GM18508 (cell line): ENCODE data around the gene LTN1.
"Not testable (repeated sequence)": the region's sequence is repeated elsewhere in the genome, so short reads cannot be mapped to it uniquely, and the experiment has no call there.

Experiments used
- ATAC-seq: cut with Tn5 transposase; IDR thresholded peaks from one replicate; pipeline ENCODE4 v1.9.1; 2021; ENCODE audit warnings: moderate number of reproducible peaks; ENCODE audit not compliant: insufficient read depth, unreplicated experiment

Gene LTN1

GRCh38 chr21:28931708-28932372 lies 60.8 kb downstream of the LTN1 start:
- ATAC-seq, result not testable (repeated sequence)

- ATAC-seq, result no peak
These were observed 63.9 kb downstream of the LTN1 start for GRCh38 chr21:28928578-28929420.

GRCh38 chr21:28927130-28927529 lies 65.5 kb downstream of the LTN1 start:
- no peak for ATAC-seq

- ATAC-seq, result no peak
These were observed 69.2 kb downstream of the LTN1 start for GRCh38 chr21:28923439-28923975.

- no peak for ATAC-seq
These were observed 70.3 kb downstream of the LTN1 start for GRCh38 chr21:28922368-28922767.

- no peak for ATAC-seq
These were observed 76.4 kb downstream of the LTN1 start for GRCh38 chr21:28916150-28916893.

- no peak for ATAC-seq
These were observed 79.6 kb downstream of the LTN1 start for GRCh38 chr21:28913071-28913470.

GRCh38 chr21:28910280-28910887 lies 82.3 kb downstream of the LTN1 start:
- ATAC-seq, result no peak

GRCh38 chr21:28908351-28908750 lies 84.3 kb downstream of the LTN1 start:
- ATAC-seq, result no peak

GRCh38 chr21:28906841-28907240 lies 85.8 kb downstream of the LTN1 start:
- ATAC-seq, result no peak

- ATAC-seq, result no peak
These were observed 86.4 kb downstream of the LTN1 start for GRCh38 chr21:28906236-28906635.

- no peak for ATAC-seq
These were observed 87.7 kb downstream of the LTN1 start for GRCh38 chr21:28904961-28905435.

GRCh38 chr21:28903448-28903847 lies 89.2 kb downstream of the LTN1 start:
- no peak for ATAC-seq

- no peak for ATAC-seq
These were observed 92.2 kb downstream of the LTN1 start for GRCh38 chr21:28900481-28900880.

GRCh38 chr21:28899744-28900143 lies 92.9 kb downstream of the LTN1 start:
- no peak for ATAC-seq

- no peak for ATAC-seq
These were observed 93.5 kb downstream of the LTN1 start for GRCh38 chr21:28899220-28899619.

GRCh38 chr21:28893687-28894086 lies 99.0 kb downstream of the LTN1 start:
- ATAC-seq, result no peak

GRCh38 chr21:28892199-28893111 lies 100.2 kb downstream of the LTN1 start:
- ATAC-seq, result no peak

GRCh38 chr21:28885853-28886177 lies 106.9 kb downstream of the LTN1 start:
- ATAC-seq, result no peak
